HEK293 (cell line): Measurements from ENCODE around the gene IER2.

Experiments used
- CTCF ChIA-PET: fragments of 350-600 bp; formaldehyde crosslinking; extraction: SDS; loops from one replicate; lab custom pipeline; 2021; ENCODE audit warnings: antibody characterized with exemption; lab: Yijun Ruan, JAX
- POLR2A ChIA-PET: fragments of 300-600 bp; formaldehyde crosslinking; extraction: SDS; loops from one replicate; lab custom pipeline; 2020; ENCODE audit warnings: antibody characterized with exemption, inconsistent platforms; lab: Yijun Ruan, JAX
- H3K27ac ChIP-seq: fragments of 200-500 bp; sonication (Bioruptor generic); 2 replicates; pipeline ENCODE4 v1.5.1; 2014; ENCODE audit warnings: low read depth, low read length, control low read depth, inconsistent platforms; ENCODE audit errors: extremely low read depth
- H3K36me3 ChIP-seq, 2 experiments: fragments of 200-500 bp in 1 of 2; sonication (Bioruptor generic) in 1 of 2; 1 replicate in 1 of 2; 2 replicates in 1 of 2; pipeline ENCODE4 v1.5.1; 2014 to 2017; ENCODE audit warnings: inconsistent platforms in 2 of 2, low read length in 2 of 2; ENCODE audit not compliant: control insufficient read depth in 2 of 2, insufficient read depth in 1 of 2
- H3K4me1 ChIP-seq: fragments of 200-500 bp; sonication (Bioruptor generic); 2 replicates; pipeline ENCODE4 v1.5.1; 2014; ENCODE audit warnings: mild to moderate bottlenecking, low read length, inconsistent platforms; ENCODE audit not compliant: control insufficient read depth, insufficient read depth
- H3K4me3 ChIP-seq: 2 replicates; pipeline ENCODE4 v1.5.1; 2011; ENCODE audit warnings: low read depth, mild to moderate bottlenecking, control low read depth, low read length, moderate library complexity
- H3K9me3 ChIP-seq: fragments of 200-500 bp; sonication (Bioruptor generic); 2 replicates; pipeline ENCODE4 v1.5.1; 2014; ENCODE audit warnings: low read depth, low read length, inconsistent platforms; ENCODE audit not compliant: control insufficient read depth, insufficient read depth
- GLIS2 ChIP-seq: fragments of 450-650 bp; formaldehyde crosslinking; IDR thresholded peaks from 2 replicates; pipeline ENCODE4 v1.5.1; 2016; ENCODE audit warnings: missing biosample characterization, missing genetic modification characterization
- TCF7L2 ChIP-seq: IDR thresholded peaks from 2 replicates; pipeline ENCODE4 v1.6.1; 2011; ENCODE audit warnings: low read depth, mild to moderate bottlenecking, inconsistent platforms, low read length, moderate library complexity, borderline replicate concordance
- YY1 ChIP-seq: fragments of 450-650 bp; formaldehyde crosslinking; IDR thresholded peaks from 2 replicates; pipeline ENCODE4 v1.5.1; 2018; ENCODE audit warnings: missing biosample characterization, missing genetic modification characterization
- YY2 ChIP-seq: fragments of 450-650 bp; formaldehyde crosslinking; IDR thresholded peaks from 2 replicates; pipeline ENCODE4 v1.5.1; 2016; ENCODE audit warnings: missing biosample characterization, missing genetic modification characterization
- ZBTB21 ChIP-seq: fragments of 450-650 bp; formaldehyde crosslinking; IDR thresholded peaks from 2 replicates; pipeline ENCODE4 v1.5.1; 2017; ENCODE audit warnings: missing biosample characterization, missing genetic modification characterization
- ZBTB48 ChIP-seq: fragments of 450-650 bp; formaldehyde crosslinking; IDR thresholded peaks from 2 replicates; pipeline ENCODE4 v1.5.1; 2016; ENCODE audit warnings: missing biosample characterization, missing genetic modification characterization
- ZEB2 ChIP-seq: fragments of 450-650 bp; formaldehyde crosslinking; IDR thresholded peaks from 2 replicates; pipeline ENCODE4 v1.5.1; 2016; ENCODE audit warnings: missing biosample characterization, missing genetic modification characterization
- ZFP69B ChIP-seq: fragments of 450-650 bp; formaldehyde crosslinking; IDR thresholded peaks from 2 replicates; pipeline ENCODE4 v1.5.1; 2016; ENCODE audit warnings: missing biosample characterization, missing genetic modification characterization
- ZNF157 ChIP-seq: fragments of 450-650 bp; formaldehyde crosslinking; IDR thresholded peaks from 2 replicates; pipeline ENCODE4 v1.5.1; 2016; ENCODE audit warnings: missing biosample characterization, missing genetic modification characterization
- ZNF16 ChIP-seq: fragments of 450-650 bp; formaldehyde crosslinking; IDR thresholded peaks from 2 replicates; pipeline ENCODE4 v1.5.1; 2016; ENCODE audit warnings: low read depth, missing biosample characterization, missing genetic modification characterization
- ZNF239 ChIP-seq: fragments of 450-650 bp; formaldehyde crosslinking; IDR thresholded peaks from 2 replicates; pipeline ENCODE4 v1.5.1; 2016; ENCODE audit warnings: missing biosample characterization, missing genetic modification characterization
- ZNF24 ChIP-seq: fragments of 450-650 bp; formaldehyde crosslinking; IDR thresholded peaks from 2 replicates; pipeline ENCODE4 v1.5.1; 2016; ENCODE audit warnings: missing biosample characterization, missing genetic modification characterization
- ZNF274 ChIP-seq, 2 experiments: fragments of 200-500 bp in 1 of 2; fragments of 450-650 bp in 1 of 2; sonication (Bioruptor generic) in 1 of 2; formaldehyde crosslinking in 1 of 2; IDR thresholded peaks; 2 replicates each; pipeline versions ENCODE4 v1.5.1 to v1.6.1; 2014 to 2016; ENCODE audit warnings: borderline replicate concordance in 1 of 2, inconsistent platforms in 1 of 2, low read length in 1 of 2, missing biosample characterization in 1 of 2, missing genetic modification characterization in 1 of 2
- ZNF544 ChIP-seq: fragments of 450-650 bp; formaldehyde crosslinking; IDR thresholded peaks from 2 replicates; pipeline ENCODE4 v1.5.0; 2017; ENCODE audit warnings: missing biosample characterization, missing genetic modification characterization
- ZNF549 ChIP-seq: fragments of 450-650 bp; IDR thresholded peaks from 2 replicates; pipeline ENCODE4 v1.5.1; 2018; ENCODE audit warnings: missing biosample characterization, missing genetic modification characterization, mild to moderate bottlenecking, inconsistent platforms, moderate library complexity
- ZNF558 ChIP-seq: fragments of 450-650 bp; formaldehyde crosslinking; IDR thresholded peaks from 2 replicates; pipeline ENCODE4 v1.5.1; 2016; ENCODE audit warnings: missing biosample characterization, missing genetic modification characterization
- ZNF600 ChIP-seq: fragments of 450-650 bp; formaldehyde crosslinking; IDR thresholded peaks from 2 replicates; pipeline ENCODE4 v1.5.1; 2016; ENCODE audit warnings: missing biosample characterization, missing genetic modification characterization
- ZNF629 ChIP-seq: fragments of 450-650 bp; formaldehyde crosslinking; IDR thresholded peaks from 2 replicates; pipeline ENCODE4 v1.5.1; 2017; ENCODE audit warnings: missing biosample characterization, missing genetic modification characterization
- TF ChIP-seq, protein P1 (sequence below): fragments of 450-650 bp; formaldehyde crosslinking; IDR thresholded peaks from 2 replicates; pipeline ENCODE4 v1.5.1; 2017; ENCODE audit warnings: missing biosample characterization, mild to moderate bottlenecking, missing genetic modification characterization, moderate library complexity
- TF ChIP-seq, protein P2 (sequence below): fragments of 450-650 bp; IDR thresholded peaks from 2 replicates; pipeline ENCODE4 v1.5.1; 2018; ENCODE audit warnings: missing biosample characterization, missing genetic modification characterization
- TF ChIP-seq, protein P3 (sequence below): fragments of 450-650 bp; formaldehyde crosslinking; IDR thresholded peaks from 2 replicates; pipeline ENCODE4 v1.5.1; 2016; ENCODE audit warnings: missing biosample characterization, missing genetic modification characterization
- TF ChIP-seq, protein P4 (sequence below): fragments of 450-650 bp; formaldehyde crosslinking; IDR thresholded peaks from 2 replicates; pipeline ENCODE4 v1.5.1; 2016; ENCODE audit warnings: missing biosample characterization, missing genetic modification characterization
- TF ChIP-seq, protein P5 (sequence below): fragments of 450-650 bp; formaldehyde crosslinking; IDR thresholded peaks from 2 replicates; pipeline ENCODE4 v1.5.1; 2016; ENCODE audit warnings: missing biosample characterization, missing genetic modification characterization

Gene IER2

DNA sequence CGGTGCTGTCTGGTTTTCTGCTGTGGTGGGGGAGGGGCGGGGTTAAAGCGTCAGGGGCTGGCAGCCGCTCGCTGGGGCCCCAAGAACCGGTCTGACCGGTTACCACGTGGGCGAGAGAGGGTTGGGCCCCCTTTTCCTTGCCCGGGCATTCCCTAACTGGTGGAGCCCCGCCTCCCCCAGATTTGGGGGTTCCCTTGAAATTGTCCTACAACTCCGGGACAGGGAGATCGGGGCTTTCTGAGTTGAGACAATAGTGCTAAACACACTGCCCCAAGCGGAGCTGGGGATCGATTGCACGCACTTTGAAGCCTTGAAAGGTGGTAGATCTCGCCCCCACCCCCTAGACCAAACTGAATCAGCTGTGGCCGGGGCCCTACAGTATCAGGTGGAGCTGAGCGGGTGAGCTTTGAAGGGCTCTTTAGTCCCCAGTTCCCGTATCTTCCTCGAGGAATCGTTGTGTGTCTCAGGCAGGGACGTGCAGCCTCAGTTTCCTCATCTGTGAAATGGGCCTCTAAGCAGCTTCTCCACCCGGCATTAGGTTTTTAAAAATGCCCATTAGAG is 4.8 kb downstream of the IER2 start (continued):
- peak; percentile 32; the same call in 1 of the 2 replicates for TF ChIP-seq TCF7L2
- TF ChIP-seq ZNF239 (tag by site-specific recombination), result no peak
- TF ChIP-seq ZNF629 (tag by site-specific recombination), result peak; percentile 22; the same call in 1 of the 2 replicates
- TF ChIP-seq ZBTB21, result 0 out of 2 replicates have a peak, but pooled peaks have one; percentile 10
- TF ChIP-seq, protein P1, sequence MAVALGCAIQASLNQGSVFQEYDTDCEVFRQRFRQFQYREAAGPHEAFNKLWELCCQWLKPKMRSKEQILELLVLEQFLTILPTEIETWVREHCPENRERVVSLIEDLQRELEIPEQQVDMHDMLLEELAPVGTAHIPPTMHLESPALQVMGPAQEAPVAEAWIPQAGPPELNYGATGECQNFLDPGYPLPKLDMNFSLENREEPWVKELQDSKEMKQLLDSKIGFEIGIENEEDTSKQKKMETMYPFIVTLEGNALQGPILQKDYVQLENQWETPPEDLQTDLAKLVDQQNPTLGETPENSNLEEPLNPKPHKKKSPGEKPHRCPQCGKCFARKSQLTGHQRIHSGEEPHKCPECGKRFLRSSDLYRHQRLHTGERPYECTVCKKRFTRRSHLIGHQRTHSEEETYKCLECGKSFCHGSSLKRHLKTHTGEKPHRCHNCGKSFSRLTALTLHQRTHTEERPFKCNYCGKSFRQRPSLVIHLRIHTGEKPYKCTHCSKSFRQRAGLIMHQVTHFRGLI (tag by site-specific recombination), result no peak
- TF ChIP-seq ZNF558 (tag by site-specific recombination), result 0 out of 2 replicates have a peak, but pooled peaks have one; percentile 13
- TF ChIP-seq, protein P2, sequence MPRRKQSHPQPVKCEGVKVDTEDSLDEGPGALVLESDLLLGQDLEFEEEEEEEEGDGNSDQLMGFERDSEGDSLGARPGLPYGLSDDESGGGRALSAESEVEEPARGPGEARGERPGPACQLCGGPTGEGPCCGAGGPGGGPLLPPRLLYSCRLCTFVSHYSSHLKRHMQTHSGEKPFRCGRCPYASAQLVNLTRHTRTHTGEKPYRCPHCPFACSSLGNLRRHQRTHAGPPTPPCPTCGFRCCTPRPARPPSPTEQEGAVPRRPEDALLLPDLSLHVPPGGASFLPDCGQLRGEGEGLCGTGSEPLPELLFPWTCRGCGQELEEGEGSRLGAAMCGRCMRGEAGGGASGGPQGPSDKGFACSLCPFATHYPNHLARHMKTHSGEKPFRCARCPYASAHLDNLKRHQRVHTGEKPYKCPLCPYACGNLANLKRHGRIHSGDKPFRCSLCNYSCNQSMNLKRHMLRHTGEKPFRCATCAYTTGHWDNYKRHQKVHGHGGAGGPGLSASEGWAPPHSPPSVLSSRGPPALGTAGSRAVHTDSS (tag by site-specific recombination), result no peak
- TF ChIP-seq ZFP69B (tag by site-specific recombination), result peak; percentile 16; the same call in 1 of the 2 replicates
- TF ChIP-seq ZNF24 (tag by site-specific recombination), result peak; percentile 42; the same call in 1 of the 2 replicates
- TF ChIP-seq, protein P3, sequence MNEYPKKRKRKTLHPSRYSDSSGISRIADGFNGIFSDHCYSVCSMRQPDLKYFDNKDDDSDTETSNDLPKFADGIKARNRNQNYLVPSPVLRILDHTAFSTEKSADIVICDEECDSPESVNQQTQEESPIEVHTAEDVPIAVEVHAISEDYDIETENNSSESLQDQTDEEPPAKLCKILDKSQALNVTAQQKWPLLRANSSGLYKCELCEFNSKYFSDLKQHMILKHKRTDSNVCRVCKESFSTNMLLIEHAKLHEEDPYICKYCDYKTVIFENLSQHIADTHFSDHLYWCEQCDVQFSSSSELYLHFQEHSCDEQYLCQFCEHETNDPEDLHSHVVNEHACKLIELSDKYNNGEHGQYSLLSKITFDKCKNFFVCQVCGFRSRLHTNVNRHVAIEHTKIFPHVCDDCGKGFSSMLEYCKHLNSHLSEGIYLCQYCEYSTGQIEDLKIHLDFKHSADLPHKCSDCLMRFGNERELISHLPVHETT, result 0 out of 2 replicates have a peak, but pooled peaks have one; percentile 37
- peak; percentile 25; the same call in 1 of the 2 replicates for TF ChIP-seq YY1
- TF ChIP-seq, protein P4, sequence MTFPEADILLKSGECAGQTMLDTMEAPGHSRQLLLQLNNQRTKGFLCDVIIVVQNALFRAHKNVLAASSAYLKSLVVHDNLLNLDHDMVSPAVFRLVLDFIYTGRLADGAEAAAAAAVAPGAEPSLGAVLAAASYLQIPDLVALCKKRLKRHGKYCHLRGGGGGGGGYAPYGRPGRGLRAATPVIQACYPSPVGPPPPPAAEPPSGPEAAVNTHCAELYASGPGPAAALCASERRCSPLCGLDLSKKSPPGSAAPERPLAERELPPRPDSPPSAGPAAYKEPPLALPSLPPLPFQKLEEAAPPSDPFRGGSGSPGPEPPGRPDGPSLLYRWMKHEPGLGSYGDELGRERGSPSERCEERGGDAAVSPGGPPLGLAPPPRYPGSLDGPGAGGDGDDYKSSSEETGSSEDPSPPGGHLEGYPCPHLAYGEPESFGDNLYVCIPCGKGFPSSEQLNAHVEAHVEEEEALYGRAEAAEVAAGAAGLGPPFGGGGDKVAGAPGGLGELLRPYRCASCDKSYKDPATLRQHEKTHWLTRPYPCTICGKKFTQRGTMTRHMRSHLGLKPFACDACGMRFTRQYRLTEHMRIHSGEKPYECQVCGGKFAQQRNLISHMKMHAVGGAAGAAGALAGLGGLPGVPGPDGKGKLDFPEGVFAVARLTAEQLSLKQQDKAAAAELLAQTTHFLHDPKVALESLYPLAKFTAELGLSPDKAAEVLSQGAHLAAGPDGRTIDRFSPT, result no peak

DNA sequence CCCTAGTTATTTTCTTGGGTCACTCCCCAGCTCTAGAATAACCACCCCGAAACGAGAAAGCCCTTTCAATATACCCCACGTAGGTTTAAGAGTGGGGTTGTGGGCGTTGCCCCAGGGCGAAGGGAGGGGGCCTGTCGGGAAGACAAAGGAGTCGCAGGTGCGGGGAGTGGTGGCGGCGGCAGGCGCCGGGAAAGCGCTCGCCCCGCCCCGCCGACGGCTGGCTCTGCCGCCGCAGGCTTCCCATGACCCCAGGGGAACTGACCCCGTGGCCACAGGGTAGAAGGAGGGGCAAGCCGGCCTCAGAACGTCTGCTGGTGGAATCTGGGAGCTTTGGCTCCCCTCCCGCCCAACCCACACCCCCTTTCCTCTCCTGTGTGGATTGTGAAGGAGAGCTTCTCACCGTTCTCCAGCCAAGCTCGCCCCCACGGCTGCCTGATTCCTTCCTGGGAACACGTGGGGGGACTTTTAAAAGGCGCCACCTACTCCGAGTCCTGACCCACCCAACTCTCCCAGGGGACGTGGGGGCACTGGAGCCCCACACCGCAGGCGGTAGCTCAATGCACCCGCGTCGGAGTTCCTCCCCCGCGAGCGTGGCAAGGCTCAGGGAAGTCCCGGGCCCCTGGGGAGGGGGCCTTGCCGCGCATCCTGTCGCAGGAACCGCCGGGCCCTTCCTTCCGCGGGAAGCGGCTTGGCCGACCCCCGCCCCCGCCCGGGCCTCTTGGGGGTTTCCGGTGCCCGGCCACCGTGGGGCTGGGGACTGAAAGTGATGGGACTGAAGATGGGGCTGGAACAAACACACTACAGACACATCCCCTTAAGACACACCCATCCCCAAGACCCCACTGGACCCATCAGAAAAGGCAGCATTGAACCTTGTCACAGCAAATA is 5.5 kb downstream of the IER2 start:
- peaks cover 0 to 11% of the 10 kb centered on the region in 2 experiments; a peak in 1 of 3 replicates for H3K36me3 ChIP-seq
- H3K27ac ChIP-seq, result peak overlapping the region; percentile 59; the same call in 1 of the 2 replicates
- CTCF ChIA-PET, result interaction anchor here (0.5 to 1.8 kb wide), 11 partner anchors 13 to 273 kb away, joined by 3 to 7 read pairs (median 3); no protein-coding TSS in a partner anchor
- H3K4me1 ChIP-seq, result peaks cover 8% of the 10 kb centered on the region
- no peaks in the 10 kb centered on the region for H3K9me3 ChIP-seq
- POLR2A ChIA-PET, result interaction anchor here (0.6 to 2.6 kb wide), 13 partner anchors 10 to 696 kb away, joined by 3 to 60 read pairs (median 4); partner anchors contain the start of gene NACC1
- peak overlapping the region; percentile 99 for H3K4me3 ChIP-seq
- TF ChIP-seq ZNF274 (IDR thresholded peaks at IDR 0.05; ENCODE audit: low read length), result no peak
- no peak for TF ChIP-seq ZNF274 (tag by site-specific recombination; IDR thresholded peaks at IDR 0.05; ENCODE audit: borderline replicate concordance)
- TF ChIP-seq ZEB2 (tag by site-specific recombination), result no peak
- TF ChIP-seq ZNF16 (tag by site-specific recombination), result no peak
- peak; percentile 32; the same call in 1 of the 2 replicates for TF ChIP-seq GLIS2 (tag by site-specific recombination)
- TF ChIP-seq ZNF600, result no peak
- no peak for TF ChIP-seq ZNF157 (tag by site-specific recombination)
- no peak for TF ChIP-seq YY2 (tag by site-specific recombination)
- TF ChIP-seq, protein P5, sequence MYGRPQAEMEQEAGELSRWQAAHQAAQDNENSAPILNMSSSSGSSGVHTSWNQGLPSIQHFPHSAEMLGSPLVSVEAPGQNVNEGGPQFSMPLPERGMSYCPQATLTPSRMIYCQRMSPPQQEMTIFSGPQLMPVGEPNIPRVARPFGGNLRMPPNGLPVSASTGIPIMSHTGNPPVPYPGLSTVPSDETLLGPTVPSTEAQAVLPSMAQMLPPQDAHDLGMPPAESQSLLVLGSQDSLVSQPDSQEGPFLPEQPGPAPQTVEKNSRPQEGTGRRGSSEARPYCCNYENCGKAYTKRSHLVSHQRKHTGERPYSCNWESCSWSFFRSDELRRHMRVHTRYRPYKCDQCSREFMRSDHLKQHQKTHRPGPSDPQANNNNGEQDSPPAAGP, result peak; percentile 53; the same call in 1 of the 2 replicates
- TF ChIP-seq ZNF544 (tag by site-specific recombination), result no peak
- TF ChIP-seq ZBTB48, result no peak
- TF ChIP-seq ZNF549, result no peak
